Measurements from ENCODE around the gene NPW. TPM values are rescaled to one million over a fixed set of nuclear protein-coding genes. Genes with fewer than 3 reads are reported as not detected.

The NPW gene
- total and polyA plus RNA-seq, 9 of the 15 experiments (the other 6 are each of a cell fraction or from before 2014, with no cell fraction given): 0.14 to 4.0 (median 2.6) TPM; not detected in 4

DNA sequence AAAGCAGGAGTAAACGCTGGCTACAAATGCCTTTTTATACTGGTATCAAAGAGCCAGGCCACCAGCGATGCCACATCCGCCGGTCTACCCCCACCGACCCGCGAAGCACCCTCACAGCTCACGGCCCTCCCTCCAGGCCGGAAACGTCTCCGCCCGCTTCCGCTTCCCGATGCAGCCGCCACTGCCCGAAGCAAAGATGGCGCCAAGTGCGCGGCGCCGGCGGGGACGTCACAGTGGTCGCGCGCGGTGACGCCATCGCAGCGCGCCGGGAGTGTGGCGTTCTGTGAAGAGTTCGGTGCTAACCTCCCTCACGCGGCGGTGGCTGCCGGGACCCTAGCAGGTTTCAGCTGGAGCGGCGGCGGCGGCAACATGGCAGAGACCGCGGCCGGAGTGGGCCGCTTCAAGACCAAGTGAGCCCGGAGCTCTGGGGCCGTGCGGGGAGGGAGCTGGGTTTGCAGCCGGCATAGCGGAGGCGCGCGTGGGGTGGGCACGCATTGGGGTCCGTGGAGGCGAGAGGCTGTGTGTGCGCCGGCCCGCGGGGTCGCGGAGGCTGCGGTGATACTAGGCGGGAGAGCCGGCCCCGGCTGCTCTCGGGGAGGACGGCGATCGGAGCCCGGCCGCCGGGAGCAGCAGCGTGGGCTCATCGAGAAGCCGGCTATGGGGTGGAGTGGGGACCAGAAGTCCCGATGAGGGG, 47.6 kb upstream of the NPW start, which contains the start of gene TBL3 (continued):
- TF ChIP-seq, protein P1, sequence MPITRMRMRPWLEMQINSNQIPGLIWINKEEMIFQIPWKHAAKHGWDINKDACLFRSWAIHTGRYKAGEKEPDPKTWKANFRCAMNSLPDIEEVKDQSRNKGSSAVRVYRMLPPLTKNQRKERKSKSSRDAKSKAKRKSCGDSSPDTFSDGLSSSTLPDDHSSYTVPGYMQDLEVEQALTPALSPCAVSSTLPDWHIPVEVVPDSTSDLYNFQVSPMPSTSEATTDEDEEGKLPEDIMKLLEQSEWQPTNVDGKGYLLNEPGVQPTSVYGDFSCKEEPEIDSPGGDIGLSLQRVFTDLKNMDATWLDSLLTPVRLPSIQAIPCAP (CRISPR knock-in tag; IDR thresholded peaks at IDR 0.05; ENCODE audit: borderline replicate concordance): no peak
- TF ChIP-seq, protein P2, sequence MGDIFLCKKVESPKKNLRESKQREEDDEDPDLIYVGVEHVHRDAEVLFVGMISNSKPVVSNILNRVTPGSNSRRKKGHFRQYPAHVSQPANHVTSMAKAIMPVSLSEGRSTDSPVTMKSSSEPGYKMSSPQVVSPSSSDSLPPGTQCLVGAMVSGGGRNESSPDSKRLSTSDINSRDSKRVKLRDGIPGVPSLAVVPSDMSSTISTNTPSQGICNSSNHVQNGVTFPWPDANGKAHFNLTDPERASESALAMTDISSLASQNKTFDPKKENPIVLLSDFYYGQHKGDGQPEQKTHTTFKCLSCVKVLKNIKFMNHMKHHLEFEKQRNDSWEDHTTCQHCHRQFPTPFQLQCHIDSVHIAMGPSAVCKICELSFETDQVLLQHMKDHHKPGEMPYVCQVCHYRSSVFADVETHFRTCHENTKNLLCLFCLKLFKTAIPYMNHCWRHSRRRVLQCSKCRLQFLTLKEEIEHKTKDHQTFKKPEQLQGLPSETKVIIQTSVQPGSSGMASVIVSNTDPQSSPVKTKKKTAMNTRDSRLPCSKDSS (IDR thresholded peaks at IDR 0.05; ENCODE audit: low read depth, partially characterized antibody): no peak
- TF ChIP-seq, protein P3, sequence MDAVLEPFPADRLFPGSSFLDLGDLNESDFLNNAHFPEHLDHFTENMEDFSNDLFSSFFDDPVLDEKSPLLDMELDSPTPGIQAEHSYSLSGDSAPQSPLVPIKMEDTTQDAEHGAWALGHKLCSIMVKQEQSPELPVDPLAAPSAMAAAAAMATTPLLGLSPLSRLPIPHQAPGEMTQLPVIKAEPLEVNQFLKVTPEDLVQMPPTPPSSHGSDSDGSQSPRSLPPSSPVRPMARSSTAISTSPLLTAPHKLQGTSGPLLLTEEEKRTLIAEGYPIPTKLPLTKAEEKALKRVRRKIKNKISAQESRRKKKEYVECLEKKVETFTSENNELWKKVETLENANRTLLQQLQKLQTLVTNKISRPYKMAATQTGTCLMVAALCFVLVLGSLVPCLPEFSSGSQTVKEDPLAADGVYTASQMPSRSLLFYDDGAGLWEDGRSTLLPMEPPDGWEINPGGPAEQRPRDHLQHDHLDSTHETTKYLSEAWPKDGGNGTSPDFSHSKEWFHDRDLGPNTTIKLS (IDR thresholded peaks at IDR 0.05; ENCODE audit: borderline replicate concordance, low read depth): peak; percentile 74
- TF ChIP-seq SAFB2 (IDR thresholded peaks at IDR 0.05; ENCODE audit: borderline replicate concordance, low read depth, low read length, severe bottlenecking) (no peak), RBM25 (IDR thresholded peaks at IDR 0.05; ENCODE audit: low read depth, low read length, severe bottlenecking) (no peak), ZFX (CRISPR knock-in tag; IDR thresholded peaks at IDR 0.05) (peak; percentile 92), TCF3 (CRISPR knock-in tag; IDR thresholded peaks at IDR 0.05) (peak; percentile 43), SIX5 (IDR thresholded peaks at IDR 0.05; ENCODE audit: borderline replicate concordance in 1 of 2, insufficient read depth in 1 of 2, low read depth in 1 of 2, low read length in 2 of 2) (peak; percentile 93 to 94), HCFC1 (IDR thresholded peaks at IDR 0.05; ENCODE audit: low read depth, low read length) (peak; percentile 100), SNIP1 (IDR thresholded peaks at IDR 0.05; ENCODE audit: low read depth) (no peak), ZNF140 (CRISPR knock-in tag; IDR thresholded peaks at IDR 0.05) (no peak), TAF1 (IDR thresholded peaks at IDR 0.05; ENCODE audit: control insufficient read depth, extremely low read depth, insufficient read depth, low read length, severe bottlenecking) (peak; percentile 90), RBBP5 (IDR thresholded peaks at IDR 0.05; ENCODE audit: borderline replicate concordance, insufficient read depth, low read length, poor library complexity, severe bottlenecking) (peak; percentile 95)
- TF ChIP-seq, protein P4, sequence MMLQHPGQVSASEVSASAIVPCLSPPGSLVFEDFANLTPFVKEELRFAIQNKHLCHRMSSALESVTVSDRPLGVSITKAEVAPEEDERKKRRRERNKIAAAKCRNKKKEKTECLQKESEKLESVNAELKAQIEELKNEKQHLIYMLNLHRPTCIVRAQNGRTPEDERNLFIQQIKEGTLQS (IDR thresholded peaks at IDR 0.05): peak; percentile 56; the same call in 1 of the 2 replicates
- TF ChIP-seq, protein P4 (CRISPR knock-in tag; conservative IDR thresholded peaks at IDR 0.05): no peak
- TF ChIP-seq, protein P5, sequence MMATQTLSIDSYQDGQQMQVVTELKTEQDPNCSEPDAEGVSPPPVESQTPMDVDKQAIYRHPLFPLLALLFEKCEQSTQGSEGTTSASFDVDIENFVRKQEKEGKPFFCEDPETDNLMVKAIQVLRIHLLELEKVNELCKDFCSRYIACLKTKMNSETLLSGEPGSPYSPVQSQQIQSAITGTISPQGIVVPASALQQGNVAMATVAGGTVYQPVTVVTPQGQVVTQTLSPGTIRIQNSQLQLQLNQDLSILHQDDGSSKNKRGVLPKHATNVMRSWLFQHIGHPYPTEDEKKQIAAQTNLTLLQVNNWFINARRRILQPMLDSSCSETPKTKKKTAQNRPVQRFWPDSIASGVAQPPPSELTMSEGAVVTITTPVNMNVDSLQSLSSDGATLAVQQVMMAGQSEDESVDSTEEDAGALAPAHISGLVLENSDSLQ (IDR thresholded peaks at IDR 0.05): peak; percentile 46
- TF ChIP-seq, protein P6, sequence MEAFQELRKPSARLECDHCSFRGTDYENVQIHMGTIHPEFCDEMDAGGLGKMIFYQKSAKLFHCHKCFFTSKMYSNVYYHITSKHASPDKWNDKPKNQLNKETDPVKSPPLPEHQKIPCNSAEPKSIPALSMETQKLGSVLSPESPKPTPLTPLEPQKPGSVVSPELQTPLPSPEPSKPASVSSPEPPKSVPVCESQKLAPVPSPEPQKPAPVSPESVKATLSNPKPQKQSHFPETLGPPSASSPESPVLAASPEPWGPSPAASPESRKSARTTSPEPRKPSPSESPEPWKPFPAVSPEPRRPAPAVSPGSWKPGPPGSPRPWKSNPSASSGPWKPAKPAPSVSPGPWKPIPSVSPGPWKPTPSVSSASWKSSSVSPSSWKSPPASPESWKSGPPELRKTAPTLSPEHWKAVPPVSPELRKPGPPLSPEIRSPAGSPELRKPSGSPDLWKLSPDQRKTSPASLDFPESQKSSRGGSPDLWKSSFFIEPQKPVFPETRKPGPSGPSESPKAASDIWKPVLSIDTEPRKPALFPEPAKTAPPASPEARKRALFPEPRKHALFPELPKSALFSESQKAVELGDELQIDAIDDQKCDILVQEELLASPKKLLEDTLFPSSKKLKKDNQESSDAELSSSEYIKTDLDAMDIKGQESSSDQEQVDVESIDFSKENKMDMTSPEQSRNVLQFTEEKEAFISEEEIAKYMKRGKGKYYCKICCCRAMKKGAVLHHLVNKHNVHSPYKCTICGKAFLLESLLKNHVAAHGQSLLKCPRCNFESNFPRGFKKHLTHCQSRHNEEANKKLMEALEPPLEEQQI (IDR thresholded peaks at IDR 0.05): no peak

All from K562 (cell line).